GM06990 (cell line): Measurements from ENCODE around the gene CORO2B.

Experiments
- DNase-seq: peaks from one replicate; pipeline ENCODE4 v3.0.0-alpha.2; 2011; ENCODE audit not compliant: insufficient read length; ENCODE audit errors: extremely low read depth
- H3K27me3 ChIP-seq: replicated peaks from 2 replicates; pipeline ENCODE4 v1.6.0; 2011; ENCODE audit warnings: low read length; ENCODE audit not compliant: control insufficient read depth, insufficient read depth
- H3K36me3 ChIP-seq: 2 replicates; pipeline ENCODE4 v1.5.1; 2011; ENCODE audit warnings: low read length; ENCODE audit not compliant: control insufficient read depth, insufficient read depth
- H3K4me3 ChIP-seq: replicated peaks from 2 replicates; pipeline ENCODE4 v1.5.1; 2011; ENCODE audit warnings: low read depth, mild to moderate bottlenecking, control low read depth, low read length
- TF ChIP-seq, protein P1 (sequence below): IDR thresholded peaks from 2 replicates; pipeline ENCODE4 v1.5.1; 2011; ENCODE audit warnings: low read length, control low read depth, mild to moderate bottlenecking, inconsistent platforms; ENCODE audit not compliant: insufficient read depth, poor library complexity, severe bottlenecking

CORO2B gene, protein sequence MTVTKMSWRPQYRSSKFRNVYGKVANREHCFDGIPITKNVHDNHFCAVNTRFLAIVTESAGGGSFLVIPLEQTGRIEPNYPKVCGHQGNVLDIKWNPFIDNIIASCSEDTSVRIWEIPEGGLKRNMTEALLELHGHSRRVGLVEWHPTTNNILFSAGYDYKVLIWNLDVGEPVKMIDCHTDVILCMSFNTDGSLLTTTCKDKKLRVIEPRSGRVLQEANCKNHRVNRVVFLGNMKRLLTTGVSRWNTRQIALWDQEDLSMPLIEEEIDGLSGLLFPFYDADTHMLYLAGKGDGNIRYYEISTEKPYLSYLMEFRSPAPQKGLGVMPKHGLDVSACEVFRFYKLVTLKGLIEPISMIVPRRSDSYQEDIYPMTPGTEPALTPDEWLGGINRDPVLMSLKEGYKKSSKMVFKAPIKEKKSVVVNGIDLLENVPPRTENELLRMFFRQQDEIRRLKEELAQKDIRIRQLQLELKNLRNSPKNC

DNA sequence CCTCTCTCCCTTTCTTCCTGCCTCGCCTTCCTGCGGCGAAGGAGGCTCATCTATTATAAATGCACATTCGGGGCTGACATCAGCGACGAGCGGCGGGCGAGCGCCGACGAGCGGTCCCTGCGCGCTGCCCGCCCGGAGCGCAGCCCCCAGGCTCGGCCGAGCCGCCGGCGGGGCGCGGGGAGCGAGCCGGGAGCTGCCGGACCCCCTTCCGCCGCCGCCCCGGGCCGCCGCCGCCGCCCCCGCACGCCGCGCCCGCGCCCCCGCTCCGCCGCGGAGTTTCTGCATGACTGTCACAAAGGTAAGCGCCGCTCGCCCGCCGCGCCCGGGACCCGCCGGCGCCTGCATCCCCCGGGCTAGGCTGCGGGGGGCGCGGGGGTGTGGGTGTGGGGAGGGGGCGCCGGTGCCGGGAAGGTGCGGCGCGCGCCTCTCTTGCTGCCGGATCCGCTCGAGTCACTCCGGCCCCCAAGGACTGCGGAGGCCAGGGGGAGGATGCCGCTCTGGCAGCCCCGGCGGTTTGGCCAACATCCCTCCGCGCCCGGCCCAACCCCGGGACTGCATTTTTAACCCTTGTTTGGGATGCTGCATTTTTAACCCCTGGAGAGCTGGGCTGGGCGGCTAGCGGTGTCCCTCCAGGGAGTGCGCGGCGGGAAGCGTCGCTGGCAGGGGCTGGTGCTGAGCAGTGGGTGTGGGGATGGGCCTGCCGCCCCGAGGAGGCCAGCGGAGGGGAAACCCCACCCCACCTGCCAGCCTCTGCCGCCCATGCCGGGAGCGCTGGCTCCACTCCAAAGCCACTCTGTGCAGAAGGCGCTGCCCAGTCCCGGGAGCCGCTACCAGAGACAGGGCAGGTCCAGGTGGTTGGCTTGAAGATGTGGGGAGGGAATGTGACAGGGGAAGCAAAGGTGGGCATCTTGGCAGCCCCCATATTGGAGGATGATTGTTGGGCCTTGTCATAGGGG lies at the start of gene CORO2B:
TSS of gene CORO2B (plus strand) at position 14 of the 956 bp plus-strand sequence. CDS start at position 284, 270 bp downstream.
- no peak for DNase-seq
- TF ChIP-seq, protein P1, sequence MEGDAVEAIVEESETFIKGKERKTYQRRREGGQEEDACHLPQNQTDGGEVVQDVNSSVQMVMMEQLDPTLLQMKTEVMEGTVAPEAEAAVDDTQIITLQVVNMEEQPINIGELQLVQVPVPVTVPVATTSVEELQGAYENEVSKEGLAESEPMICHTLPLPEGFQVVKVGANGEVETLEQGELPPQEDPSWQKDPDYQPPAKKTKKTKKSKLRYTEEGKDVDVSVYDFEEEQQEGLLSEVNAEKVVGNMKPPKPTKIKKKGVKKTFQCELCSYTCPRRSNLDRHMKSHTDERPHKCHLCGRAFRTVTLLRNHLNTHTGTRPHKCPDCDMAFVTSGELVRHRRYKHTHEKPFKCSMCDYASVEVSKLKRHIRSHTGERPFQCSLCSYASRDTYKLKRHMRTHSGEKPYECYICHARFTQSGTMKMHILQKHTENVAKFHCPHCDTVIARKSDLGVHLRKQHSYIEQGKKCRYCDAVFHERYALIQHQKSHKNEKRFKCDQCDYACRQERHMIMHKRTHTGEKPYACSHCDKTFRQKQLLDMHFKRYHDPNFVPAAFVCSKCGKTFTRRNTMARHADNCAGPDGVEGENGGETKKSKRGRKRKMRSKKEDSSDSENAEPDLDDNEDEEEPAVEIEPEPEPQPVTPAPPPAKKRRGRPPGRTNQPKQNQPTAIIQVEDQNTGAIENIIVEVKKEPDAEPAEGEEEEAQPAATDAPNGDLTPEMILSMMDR: no peak
- no peak within 1 kb of the TSS for H3K4me3 ChIP-seq
- no peaks in the 10 kb centered on the region for H3K36me3 ChIP-seq
- H3K27me3 ChIP-seq: peaks cover 12% of the 10 kb centered on the region

DNA sequence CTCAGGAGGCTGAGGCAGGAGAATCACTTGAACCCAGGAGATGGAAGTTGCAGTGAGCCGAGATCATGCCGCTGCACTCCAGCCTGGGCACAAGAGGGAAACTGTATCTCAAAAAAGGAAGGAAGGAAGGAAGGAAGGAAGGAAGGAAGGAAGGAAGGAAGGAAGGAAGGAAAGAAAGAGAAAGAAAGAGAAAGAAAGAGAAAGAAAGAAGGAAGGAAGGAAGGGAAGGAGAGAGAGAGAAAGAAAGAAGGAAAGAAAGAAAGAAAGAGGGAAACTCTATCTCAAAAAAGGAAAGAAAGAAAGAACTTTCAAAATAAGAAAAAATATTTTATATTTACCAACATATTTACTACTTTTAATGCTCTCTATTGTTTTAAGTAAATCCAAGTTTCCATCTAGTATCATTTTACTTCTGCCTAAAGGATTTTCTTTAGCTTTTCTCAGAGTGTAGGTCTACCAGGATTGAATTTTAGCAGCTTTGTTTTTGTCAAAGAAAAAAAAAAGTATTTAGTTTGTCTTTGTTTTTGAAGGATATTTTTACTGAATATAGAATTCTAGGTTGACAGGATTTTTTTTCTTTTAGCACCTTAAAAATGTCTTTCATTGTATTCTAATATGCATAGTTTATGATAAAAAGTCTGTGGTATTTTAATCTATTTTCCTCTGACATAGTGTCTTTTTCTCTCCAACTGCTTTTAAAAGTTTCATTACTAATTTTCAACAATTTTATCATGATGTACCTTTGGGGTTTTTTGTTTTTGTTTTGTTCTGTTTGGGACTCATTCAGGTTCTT lies 47.2 kb upstream of the CORO2B start:
- H3K4me3 ChIP-seq: no peak overlapping the region
- DNase-seq: no peak
- TF ChIP-seq, protein P1: no peak
- no peaks in the 10 kb centered on the region for H3K36me3 ChIP-seq
- H3K27me3 ChIP-seq: no peaks in the 10 kb centered on the region

DNA sequence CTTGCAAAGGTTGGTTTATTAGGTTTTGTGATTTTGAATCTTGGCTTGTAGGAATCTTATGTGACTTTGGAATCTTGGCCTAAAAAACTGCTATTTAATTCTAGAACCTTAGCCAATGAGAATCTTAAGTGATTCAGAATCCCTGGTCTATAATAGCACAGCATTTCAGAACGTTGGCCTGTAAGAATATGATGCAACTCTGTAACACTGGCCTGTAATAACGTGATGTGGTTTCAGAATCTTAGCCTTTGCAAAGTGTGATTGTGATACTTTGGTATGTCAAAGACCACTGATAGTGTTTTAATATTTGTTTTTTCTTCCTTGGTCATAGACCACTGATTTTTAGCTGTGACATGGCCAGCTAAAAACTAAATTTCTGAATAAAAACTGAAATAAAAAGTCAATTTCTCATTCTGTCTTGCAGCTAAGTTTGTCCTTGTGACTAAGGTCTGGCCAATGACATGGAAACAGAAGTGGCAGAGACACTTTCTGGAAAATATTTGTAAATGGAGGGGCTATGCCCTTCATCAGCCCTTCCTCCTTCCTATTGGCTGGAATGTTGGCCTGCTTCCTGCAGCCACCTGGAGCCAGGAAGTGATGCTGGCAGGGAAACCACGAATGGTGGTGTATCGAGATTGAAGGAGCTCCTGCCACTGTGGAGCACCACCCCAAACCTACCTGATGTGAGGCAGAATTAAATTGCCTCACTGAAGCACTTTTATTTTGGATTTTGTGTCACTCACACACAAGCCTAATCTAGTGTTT lies 42.3 kb upstream of the CORO2B start:
- H3K27me3 ChIP-seq: no peaks in the 10 kb centered on the region; the same call in 1 of the 2 replicates
- TF ChIP-seq, protein P1: no peak
- no peaks in the 10 kb centered on the region for H3K36me3 ChIP-seq
- DNase-seq: no peak
- no peak overlapping the region for H3K4me3 ChIP-seq

DNA sequence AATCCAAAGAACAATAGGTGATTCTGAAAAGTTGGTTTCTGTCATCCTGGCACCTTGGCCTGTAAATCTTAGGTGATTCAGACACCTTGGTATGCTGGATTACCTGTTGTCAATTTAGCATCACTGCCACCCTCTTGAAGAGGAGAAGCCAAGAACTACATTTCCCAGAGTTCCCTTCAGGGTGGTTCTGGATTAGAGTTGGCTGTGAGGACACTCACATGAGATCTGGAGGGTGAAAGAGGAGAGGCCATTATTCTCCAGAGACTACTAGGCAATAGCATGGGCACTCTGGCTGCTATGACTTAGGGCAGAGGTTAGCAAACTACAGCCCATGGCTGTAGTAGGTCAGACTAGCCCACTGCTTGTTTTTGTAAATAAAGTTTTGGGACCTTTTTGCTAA lies 41.7 kb upstream of the CORO2B start:
- Histone ChIP-seq H3K36me3 (no peaks in the 10 kb centered on the region), H3K4me3 (no peak overlapping the region), H3K27me3 (no peaks in the 10 kb centered on the region; the same call in 1 of the 2 replicates)
- TF ChIP-seq, protein P1: no peak
- DNase-seq: no peak
